K562 (cell line): ENCODE results near the gene KAT6B. TPM values are rescaled to one million over a fixed set of nuclear protein-coding genes. Genes with fewer than 3 reads are reported as not detected.

ENCODE experiments used
- ATAC-seq: fragments of 200-7000 bp; cut with Tn5 transposase; 3 replicates; pipeline ENCODE4 v1.9.1; 2020; ENCODE audit warnings: moderate library complexity
- BruUV-seq: library from RNA; stranded (reverse); fragments of 400-500 nt; replicated peaks from 2 replicates; lab custom pipeline; 2021; lab: Mats Ljungman, UMichigan
- CTCF ChIA-PET: fragments of 300-600 bp; formaldehyde crosslinking; extraction: SDS; loops from one replicate; lab custom pipeline; 2021; ENCODE audit warnings: low intra/inter-chr PET ratio; lab: Yijun Ruan, JAX
- POLR2A ChIA-PET: fragments of 300-600, 350-650 bp; sonication (Branson Sonifier 250); formaldehyde crosslinking; extraction: SDS; loops from one replicate; lab custom pipeline; 2021; ENCODE audit warnings: antibody characterized with exemption, inconsistent platforms; lab: Yijun Ruan, JAX
- DNase-seq, 4 experiments: peaks; one replicate each; pipeline versions ENCODE4 v3.0.0 to v3.0.0-alpha.2; 2011 to 2018; ENCODE audit warnings: low spot score in 3 of 4, mixed read lengths in 3 of 4; ENCODE audit errors: extremely low read depth in 1 of 4
- FAIRE-seq: peaks from 2 replicates; lab custom pipeline; 2011; peaks lifted over from hg19 to GRCh38; lab: Jason Lieb, UNC
- H2AFZ ChIP-seq: 2 replicates; pipeline ENCODE4 v1.6.0; 2011; ENCODE audit warnings: low read depth, low read length, control low read depth, inconsistent platforms
- H3K27ac ChIP-seq: fragments of 200-600 bp; 3 replicates; pipeline ENCODE4 v1.8.0; 2011; ENCODE audit warnings: low read depth, mild to moderate bottlenecking, control low read depth, inconsistent platforms, low read length, moderate library complexity, mixed read lengths; ENCODE audit errors: extremely low read depth
- H3K27me3 ChIP-seq, 2 experiments: fragments of 300-600 bp in 1 of 2; 2 replicates in 1 of 2; 3 replicates in 1 of 2; pipeline versions ENCODE4 v1.6.0 to v1.8.0; 2011; ENCODE audit warnings: inconsistent platforms in 2 of 2, low read length in 2 of 2, mild to moderate bottlenecking in 1 of 2, mixed read lengths in 1 of 2, moderate library complexity in 1 of 2; ENCODE audit not compliant: control insufficient read depth in 2 of 2, insufficient read depth in 2 of 2
- H3K36me3 ChIP-seq: fragments of 300-600 bp; 3 replicates; pipeline ENCODE4 v1.8.0; 2011; ENCODE audit warnings: mild to moderate bottlenecking, low read length, inconsistent platforms; ENCODE audit not compliant: control insufficient read depth, insufficient read depth
- H3K4me1 ChIP-seq, 2 experiments: fragments of 200-600 bp in 1 of 2; replicated peaks in 1 of 2; 2 replicates in 1 of 2; 3 replicates in 1 of 2; pipeline versions ENCODE4 v1.5.1 to v1.8.0; 2011; ENCODE audit warnings: inconsistent platforms in 2 of 2, low read length in 2 of 2, mild to moderate bottlenecking in 1 of 2, mixed read lengths in 1 of 2, moderate library complexity in 1 of 2; ENCODE audit not compliant: control insufficient read depth in 2 of 2, insufficient read depth in 2 of 2
- H3K4me2 ChIP-seq: 2 replicates; pipeline ENCODE4 v1.6.1; 2011; ENCODE audit warnings: low read length, control low read depth, inconsistent platforms, mixed read lengths; ENCODE audit not compliant: insufficient read depth
- H3K4me3 ChIP-seq: fragments of 200-600 bp; sonication (generic), shearing (Covaris generic); 2 replicates; pipeline ENCODE4 v1.5.1; 2016; ENCODE audit warnings: control low read depth, inconsistent platforms
- H3K79me2 ChIP-seq: fragments of 200-600 bp; 3 replicates; pipeline ENCODE4 v1.8.0; 2011; ENCODE audit warnings: low read length, inconsistent platforms; ENCODE audit not compliant: control insufficient read depth, insufficient read depth
- H3K9ac ChIP-seq, 2 experiments: 2 replicates each; pipeline versions ENCODE4 v1.6.0 to v1.6.1; 2011; ENCODE audit warnings: low read depth in 2 of 2, low read length in 2 of 2, control low read depth in 1 of 2, inconsistent platforms in 1 of 2, mild to moderate bottlenecking in 1 of 2, mixed read lengths in 1 of 2; ENCODE audit not compliant: insufficient read depth in 1 of 2
- H3K9me1 ChIP-seq: one replicate; pipeline ENCODE4 v1.6.0; 2011; ENCODE audit warnings: inconsistent platforms, mild to moderate bottlenecking, low read length, moderate library complexity; ENCODE audit not compliant: control insufficient read depth, insufficient read depth
- H3K9me3 ChIP-seq: replicated peaks from 2 replicates; pipeline ENCODE4 v1.5.1; 2011; ENCODE audit warnings: low read depth, low read length, inconsistent platforms; ENCODE audit not compliant: control insufficient read depth, insufficient read depth
- H4K20me1 ChIP-seq: replicated peaks from 2 replicates; pipeline ENCODE4 v1.6.1; 2011; ENCODE audit warnings: low read length, inconsistent platforms, mixed read lengths; ENCODE audit not compliant: control insufficient read depth, insufficient read depth
- BDP1 ChIP-seq: IDR thresholded peaks from 3 replicates; pipeline ENCODE4 v1.6.1; 2011; ENCODE audit not compliant: insufficient read length, insufficient read depth
- FOXA3 ChIP-seq, 2 experiments: fragments of 450-650 bp in 1 of 2; sonication (generic) in 1 of 2; formaldehyde crosslinking; IDR thresholded peaks in 1 of 2; conservative IDR thresholded peaks in 1 of 2; 2 replicates each; pipeline versions ENCODE4 v1.4.0 to v1.8.0; 2020 to 2022; ENCODE audit warnings: mild to moderate bottlenecking in 2 of 2, missing genetic modification reagents in 1 of 2
- GABPA ChIP-seq: fragments of 200-800 bp; sonication (Bioruptor generic); conservative IDR thresholded peaks from 2 replicates; pipeline ENCODE4 v1.6.1; 2016; ENCODE audit warnings: low read depth, missing genetic modification characterization, missing compliant biosample characterization
- NFATC3 ChIP-seq: fragments of 450-650 bp; IDR thresholded peaks from 2 replicates; pipeline ENCODE4 v1.6.1; 2017; ENCODE audit warnings: mild to moderate bottlenecking
- NR2F6 ChIP-seq: fragments of 450-650 bp; formaldehyde crosslinking; IDR thresholded peaks from 2 replicates; pipeline ENCODE4 v1.4.0; 2020; ENCODE audit warnings: mild to moderate bottlenecking
- RBM15 ChIP-seq: fragments of 200-400 bp; formaldehyde crosslinking; IDR thresholded peaks from 2 replicates; pipeline ENCODE4 v1.6.1; 2018; ENCODE audit warnings: mild to moderate bottlenecking, low read length, moderate library complexity; ENCODE audit not compliant: insufficient read depth
- RBM25 ChIP-seq: fragments of 200-400 bp; formaldehyde crosslinking; IDR thresholded peaks from 2 replicates; pipeline ENCODE4 v1.6.1; 2018; ENCODE audit warnings: low read length, low read depth, moderate library complexity; ENCODE audit not compliant: severe bottlenecking
- SAFB2 ChIP-seq: fragments of 200-400 bp; formaldehyde crosslinking; IDR thresholded peaks from 2 replicates; pipeline ENCODE4 v1.6.1; 2018; ENCODE audit warnings: borderline replicate concordance, low read length, low read depth, moderate library complexity; ENCODE audit not compliant: severe bottlenecking
- ZFP36 ChIP-seq: fragments of 150-350 bp; IDR thresholded peaks from 2 replicates; pipeline ENCODE4 v1.6.1; 2018; ENCODE audit warnings: low read length, low read depth; ENCODE audit not compliant: partially characterized antibody
- WGBS: fragments of 100-300 bp; shearing (Covaris generic); methylation state at CpG from one replicate; pipeline ENCODE4 v1.1.6; 2016; ENCODE audit warnings: low coverage, mixed read lengths; ENCODE audit not compliant: insufficient coverage; ENCODE audit errors: missing lambda C conversion rate; 5-methylcytosine and 5-hydroxymethylcytosine counted together
- in situ Hi-C: fragments of 300-500 bp; cut with MboI; formaldehyde crosslinking; loops from 4 replicates; pipeline ENCODE4 v1.15.0; 2018; ENCODE audit warnings: inconsistent platforms, mixed read lengths
- intact Hi-C: fragments of 100-400 bp; cut with micrococcal nuclease; formaldehyde crosslinking; loops from 2 replicates; pipeline ENCODE4 v1.14.2; 2022
- polyA plus RNA-seq, 8 experiments: library from polyadenylated mRNA; depleted of rRNA in 4 of 8; stranded (reverse) in 5 of 8; unstranded in 3 of 8; fragments of >200 nt; fragmentation: Nextera tagmentation in 2 of 8; fragmentation: Illumina TruSeq in 1 of 8; extraction: Ambion mirVana in 2 of 8; extraction: Trizol in 1 of 8; gene quantifications; 2 replicates each; pipeline versions ENCODE4 v1.2.1 to v1.2.3, GENCODE V29; 2011 to 2014; ENCODE audit warnings: inconsistent platforms in 1 of 8, missing spikeins in 1 of 8
- total RNA-seq, 7 experiments: library from RNA; depleted of rRNA in 6 of 7; stranded (reverse); fragments of >200 nt in 6 of 7; fragmentation: Illumina TruSeq in 2 of 7; extraction: Trizol in 2 of 7; gene quantifications; 2 replicates each; pipeline versions ENCODE4 v1.2.1 to v1.2.3, GENCODE V29; 2011 to 2021; ENCODE audit warnings: low replicate concordance in 1 of 7
- TF ChIP-seq, protein P1 (sequence below): fragments of 250-450 bp; sonication (Bioruptor Pico); IDR thresholded peaks from 2 replicates; pipeline ENCODE4 v1.8.0; 2021; ENCODE audit warnings: moderate library complexity, mild to moderate bottlenecking, inconsistent platforms
- TF ChIP-seq, protein P2 (sequence below): fragments of 450-650 bp; formaldehyde crosslinking; IDR thresholded peaks from 2 replicates; pipeline ENCODE4 v1.4.0; 2022; ENCODE audit warnings: missing genetic modification characterization
- TF ChIP-seq, protein P3 (sequence below): fragments of 450-650 bp; IDR thresholded peaks from 2 replicates; pipeline ENCODE4 v1.7.1; 2018; ENCODE audit warnings: mild to moderate bottlenecking, low read depth; ENCODE audit not compliant: partially characterized antibody

The KAT6B gene
- total and polyA plus RNA-seq, 9 of the 15 experiments (the other 6 are each of a cell fraction or from before 2014, with no cell fraction given) = 1.4 to 9.2 (median 6.8) TPM

GRCh38 chr10:74953214-74953613 lies 126.8 kb downstream of the KAT6B start:
- no peak for ATAC-seq
- Histone ChIP-seq H3K27me3 (peaks cover 6 to 11% of the 10 kb centered on the region in 2 experiments; a peak in 4 of 5 replicates), H3K27ac (no peak overlapping the region), H4K20me1 (no peaks in the 10 kb centered on the region), H3K36me3 (no peaks in the 10 kb centered on the region), H3K4me1 (no peaks in the 10 kb centered on the region), H3K79me2 (no peaks in the 10 kb centered on the region), H3K4me2 (no peak overlapping the region), H3K9me1 (no peaks in the 10 kb centered on the region), H3K4me3 (no peak overlapping the region), H2AFZ (no peak overlapping the region), H3K9me3 (no peaks in the 10 kb centered on the region), H3K9ac (no peak overlapping the region)
- intact Hi-C loops (no loop called here), in situ Hi-C loops (no loop called here)
- no peak for FAIRE-seq
- POLR2A ChIA-PET = interaction anchor here (0.6 kb wide), 1 partner anchor 145 kb away, joined by 3 read pairs; no protein-coding TSS in a partner anchor
- DNase-seq = no peak
- BruUV-seq = no TSS peak
- WGBS = 9% methylated on average over 2 of the region's 2 CpGs
- CTCF ChIA-PET = no interaction called here
- TF ChIP-seq SAFB2 = no peak
- no peak for TF ChIP-seq RBM15
- no peak for TF ChIP-seq ZFP36
- TF ChIP-seq NFATC3 = no peak
- no peak for TF ChIP-seq RBM25
- TF ChIP-seq, protein P1, sequence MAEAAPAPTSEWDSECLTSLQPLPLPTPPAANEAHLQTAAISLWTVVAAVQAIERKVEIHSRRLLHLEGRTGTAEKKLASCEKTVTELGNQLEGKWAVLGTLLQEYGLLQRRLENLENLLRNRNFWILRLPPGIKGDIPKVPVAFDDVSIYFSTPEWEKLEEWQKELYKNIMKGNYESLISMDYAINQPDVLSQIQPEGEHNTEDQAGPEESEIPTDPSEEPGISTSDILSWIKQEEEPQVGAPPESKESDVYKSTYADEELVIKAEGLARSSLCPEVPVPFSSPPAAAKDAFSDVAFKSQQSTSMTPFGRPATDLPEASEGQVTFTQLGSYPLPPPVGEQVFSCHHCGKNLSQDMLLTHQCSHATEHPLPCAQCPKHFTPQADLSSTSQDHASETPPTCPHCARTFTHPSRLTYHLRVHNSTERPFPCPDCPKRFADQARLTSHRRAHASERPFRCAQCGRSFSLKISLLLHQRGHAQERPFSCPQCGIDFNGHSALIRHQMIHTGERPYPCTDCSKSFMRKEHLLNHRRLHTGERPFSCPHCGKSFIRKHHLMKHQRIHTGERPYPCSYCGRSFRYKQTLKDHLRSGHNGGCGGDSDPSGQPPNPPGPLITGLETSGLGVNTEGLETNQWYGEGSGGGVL = no peak
- TF ChIP-seq, protein P2, sequence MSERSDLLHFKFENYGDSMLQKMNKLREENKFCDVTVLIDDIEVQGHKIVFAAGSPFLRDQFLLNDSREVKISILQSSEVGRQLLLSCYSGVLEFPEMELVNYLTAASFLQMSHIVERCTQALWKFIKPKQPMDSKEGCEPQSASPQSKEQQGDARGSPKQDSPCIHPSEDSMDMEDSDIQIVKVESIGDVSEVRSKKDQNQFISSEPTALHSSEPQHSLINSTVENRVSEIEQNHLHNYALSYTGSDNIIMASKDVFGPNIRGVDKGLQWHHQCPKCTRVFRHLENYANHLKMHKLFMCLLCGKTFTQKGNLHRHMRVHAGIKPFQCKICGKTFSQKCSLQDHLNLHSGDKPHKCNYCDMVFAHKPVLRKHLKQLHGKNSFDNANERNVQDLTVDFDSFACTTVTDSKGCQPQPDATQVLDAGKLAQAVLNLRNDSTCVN (CRISPR knock-in tag) = no peak
- TF ChIP-seq FOXA3 (CRISPR knock-in tag; conservative IDR thresholded peaks at IDR 0.05 in 1 of 2, IDR thresholded peaks at IDR 0.05 in 1 of 2) = no peak
- TF ChIP-seq, protein P3, sequence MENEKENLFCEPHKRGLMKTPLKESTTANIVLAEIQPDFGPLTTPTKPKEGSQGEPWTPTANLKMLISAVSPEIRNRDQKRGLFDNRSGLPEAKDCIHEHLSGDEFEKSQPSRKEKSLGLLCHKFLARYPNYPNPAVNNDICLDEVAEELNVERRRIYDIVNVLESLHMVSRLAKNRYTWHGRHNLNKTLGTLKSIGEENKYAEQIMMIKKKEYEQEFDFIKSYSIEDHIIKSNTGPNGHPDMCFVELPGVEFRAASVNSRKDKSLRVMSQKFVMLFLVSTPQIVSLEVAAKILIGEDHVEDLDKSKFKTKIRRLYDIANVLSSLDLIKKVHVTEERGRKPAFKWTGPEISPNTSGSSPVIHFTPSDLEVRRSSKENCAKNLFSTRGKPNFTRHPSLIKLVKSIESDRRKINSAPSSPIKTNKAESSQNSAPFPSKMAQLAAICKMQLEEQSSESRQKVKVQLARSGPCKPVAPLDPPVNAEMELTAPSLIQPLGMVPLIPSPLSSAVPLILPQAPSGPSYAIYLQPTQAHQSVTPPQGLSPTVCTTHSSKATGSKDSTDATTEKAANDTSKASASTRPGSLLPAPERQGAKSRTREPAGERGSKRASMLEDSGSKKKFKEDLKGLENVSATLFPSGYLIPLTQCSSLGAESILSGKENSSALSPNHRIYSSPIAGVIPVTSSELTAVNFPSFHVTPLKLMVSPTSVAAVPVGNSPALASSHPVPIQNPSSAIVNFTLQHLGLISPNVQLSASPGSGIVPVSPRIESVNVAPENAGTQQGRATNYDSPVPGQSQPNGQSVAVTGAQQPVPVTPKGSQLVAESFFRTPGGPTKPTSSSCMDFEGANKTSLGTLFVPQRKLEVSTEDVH = no peak
- no peak for TF ChIP-seq BDP1
- TF ChIP-seq GABPA (tag) = no peak
- no peak for TF ChIP-seq NR2F6 (CRISPR knock-in tag)
